Stomach (tissue), 4 donors: ENCODE results near the gene LBR.

ENCODE experiments used
- POLR2A ChIP-seq, 4 donors: fragments of 450-650 bp; IDR thresholded peaks; one replicate each; pipeline ENCODE4 v1.6.1; 2016; ENCODE audit warnings: antibody characterized with exemption in 4 of 4, control low read depth in 2 of 4, mild to moderate bottlenecking in 1 of 4, moderate library complexity in 1 of 4
- POLR2AphosphoS5 ChIP-seq, 3 donors: sonication (generic); formaldehyde crosslinking; IDR thresholded peaks; one replicate each; pipeline ENCODE4 v1.6.1; 2016; ENCODE audit warnings: antibody characterized with exemption in 3 of 3
- TF ChIP-seq, protein P1 (sequence below), 7 experiments: fragments of 450-650 bp in 4 of 7; fragments of 200-600 bp in 3 of 7; sonication (generic) in 3 of 7; IDR thresholded peaks; one replicate each; pipeline ENCODE4 v1.5.1; 2016 to 2019; ENCODE audit warnings: antibody characterized with exemption in 7 of 7, control low read depth in 2 of 7, mild to moderate bottlenecking in 1 of 7

DNA sequence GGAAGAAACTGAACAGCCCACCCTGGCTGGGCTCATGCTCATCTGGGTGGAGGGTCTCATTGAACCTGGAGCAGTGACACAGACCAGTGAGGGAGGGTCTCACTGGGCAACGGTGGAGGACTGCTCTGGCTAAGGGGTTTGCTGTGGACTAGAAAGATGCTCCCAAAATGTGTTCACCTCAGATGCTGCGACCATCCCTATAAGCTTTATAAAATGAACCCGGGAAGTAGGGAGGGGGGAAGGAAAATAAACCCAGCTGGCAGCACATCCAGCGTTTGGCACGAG lies 34.5 kb upstream of the LBR start:
- TF ChIP-seq POLR2A (IDR thresholded peaks at IDR 0.05): no peak
- TF ChIP-seq, protein P1, sequence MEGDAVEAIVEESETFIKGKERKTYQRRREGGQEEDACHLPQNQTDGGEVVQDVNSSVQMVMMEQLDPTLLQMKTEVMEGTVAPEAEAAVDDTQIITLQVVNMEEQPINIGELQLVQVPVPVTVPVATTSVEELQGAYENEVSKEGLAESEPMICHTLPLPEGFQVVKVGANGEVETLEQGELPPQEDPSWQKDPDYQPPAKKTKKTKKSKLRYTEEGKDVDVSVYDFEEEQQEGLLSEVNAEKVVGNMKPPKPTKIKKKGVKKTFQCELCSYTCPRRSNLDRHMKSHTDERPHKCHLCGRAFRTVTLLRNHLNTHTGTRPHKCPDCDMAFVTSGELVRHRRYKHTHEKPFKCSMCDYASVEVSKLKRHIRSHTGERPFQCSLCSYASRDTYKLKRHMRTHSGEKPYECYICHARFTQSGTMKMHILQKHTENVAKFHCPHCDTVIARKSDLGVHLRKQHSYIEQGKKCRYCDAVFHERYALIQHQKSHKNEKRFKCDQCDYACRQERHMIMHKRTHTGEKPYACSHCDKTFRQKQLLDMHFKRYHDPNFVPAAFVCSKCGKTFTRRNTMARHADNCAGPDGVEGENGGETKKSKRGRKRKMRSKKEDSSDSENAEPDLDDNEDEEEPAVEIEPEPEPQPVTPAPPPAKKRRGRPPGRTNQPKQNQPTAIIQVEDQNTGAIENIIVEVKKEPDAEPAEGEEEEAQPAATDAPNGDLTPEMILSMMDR (IDR thresholded peaks at IDR 0.05): no peak
- TF ChIP-seq POLR2AphosphoS5 (IDR thresholded peaks at IDR 0.05): no peak
